Measurements from ENCODE around the gene SALL1. TPM values are rescaled to one million over a fixed set of nuclear protein-coding genes. Genes with fewer than 3 reads are reported as not detected.

The SALL1 gene
- total RNA-seq, 1 donor from 2014 or later, result 15.0 TPM

- Histone ChIP-seq H4K20me1 (ENCODE audit: insufficient read depth, low read length) (no peaks in the 10 kb centered on the region), H3K27ac (ENCODE audit: low read depth, low read length) (no peak overlapping the region), H3K79me2 (ENCODE audit: insufficient read depth, low read length) (no peaks in the 10 kb centered on the region), H3K4me2 (ENCODE audit: low read length) (peak overlapping the region; percentile 44), H3K4me3 (ENCODE audit: insufficient read depth, low read depth, low read length) (no peak overlapping the region), H3K9ac (ENCODE audit: low read length) (no peak overlapping the region), H3K27me3 (ENCODE audit: insufficient read depth, low read length) (peaks cover 38% of the 10 kb centered on the region), H3K36me3 (ENCODE audit: insufficient read depth, low read length) (no peaks in the 10 kb centered on the region), H2AFZ (ENCODE audit: low read depth, low read length) (no peak overlapping the region), H3K4me1 (ENCODE audit: insufficient read depth, low read length) (peaks cover 3% of the 10 kb centered on the region), H3K9me3 (ENCODE audit: insufficient read depth, low read depth, low read length) (no peaks in the 10 kb centered on the region)
- Mint-ChIP-seq H3K27me3 (ENCODE audit: low read depth, unreplicated experiment) (peaks cover 55% of the 10 kb centered on the region), H3K9me3 (ENCODE audit: unreplicated experiment) (peaks cover 6% of the 10 kb centered on the region), H3K4me3 (ENCODE audit: unreplicated experiment) (no peak overlapping the region), H3K4me1 (ENCODE audit: low read depth, unreplicated experiment) (no peaks in the 10 kb centered on the region), H3K36me3 (ENCODE audit: low read depth, unreplicated experiment) (no peaks in the 10 kb centered on the region), H3K27ac (ENCODE audit: unreplicated experiment) (no peak overlapping the region)
- FAIRE-seq, result no peak
- no peak for DNase-seq (ENCODE audit: low read depth)
- peak; percentile 67 for TF ChIP-seq EZH2 (IDR thresholded peaks at IDR 0.05; ENCODE audit: insufficient read depth, low read length)
- no peak for TF ChIP-seq CTCF (IDR thresholded peaks at IDR 0.05; ENCODE audit: insufficient read depth, low read depth, low read length)
Measured at GRCh38 chr16:51113236-51114125, 37.6 kb downstream of the SALL1 start.

GRCh38 chr16:51112323-51112722, 38.7 kb downstream of the SALL1 start:
- no peak overlapping the region for H3K4me3 Mint-ChIP-seq (ENCODE audit: unreplicated experiment)

More at GRCh38 chr16:51112323-51112722, 38.7 kb downstream of the SALL1 start:
- DNase-seq (ENCODE audit: low read depth) (no peak), FAIRE-seq (no peak)
- peaks cover 60% of the 10 kb centered on the region for H3K27me3 Mint-ChIP-seq (ENCODE audit: low read depth, unreplicated experiment)
- no peak overlapping the region for H3K9ac ChIP-seq (ENCODE audit: low read length)
- H3K9me3 ChIP-seq (ENCODE audit: insufficient read depth, low read depth, low read length), result no peaks in the 10 kb centered on the region
- H3K36me3 ChIP-seq (ENCODE audit: insufficient read depth, low read length), result no peaks in the 10 kb centered on the region
- TF ChIP-seq EZH2 (IDR thresholded peaks at IDR 0.05; ENCODE audit: insufficient read depth, low read length), result no peak
- TF ChIP-seq CTCF (IDR thresholded peaks at IDR 0.05; ENCODE audit: insufficient read depth, low read depth, low read length), result no peak
- no peaks in the 10 kb centered on the region for H3K4me1 Mint-ChIP-seq (ENCODE audit: low read depth, unreplicated experiment)
- H3K9me3 Mint-ChIP-seq (ENCODE audit: unreplicated experiment), result peaks cover 6% of the 10 kb centered on the region
- H3K27ac Mint-ChIP-seq (ENCODE audit: unreplicated experiment), result no peak overlapping the region
- peaks cover 38% of the 10 kb centered on the region for H3K27me3 ChIP-seq (ENCODE audit: insufficient read depth, low read length)
- H3K36me3 Mint-ChIP-seq (ENCODE audit: low read depth, unreplicated experiment), result no peaks in the 10 kb centered on the region
- no peaks in the 10 kb centered on the region for H4K20me1 ChIP-seq (ENCODE audit: insufficient read depth, low read length)
- H3K4me2 ChIP-seq (ENCODE audit: low read length), result no peak overlapping the region
- no peak overlapping the region for H2AFZ ChIP-seq (ENCODE audit: low read depth, low read length)
- no peaks in the 10 kb centered on the region for H3K79me2 ChIP-seq (ENCODE audit: insufficient read depth, low read length)
- no peak overlapping the region for H3K4me3 ChIP-seq (ENCODE audit: insufficient read depth, low read depth, low read length)
- peaks cover 3% of the 10 kb centered on the region for H3K4me1 ChIP-seq (ENCODE audit: insufficient read depth, low read length)
- no peak overlapping the region for H3K27ac ChIP-seq (ENCODE audit: low read depth, low read length)

Measured in astrocyte (in vitro differentiated cells and primary cell).